SK-N-SH (cell line): ENCODE measurements around the gene KLK2. TPM values are rescaled to one million over a fixed set of nuclear protein-coding genes. Genes with fewer than 3 reads are reported as not detected.

Source experiments
- CTCF ChIA-PET: fragments of 300-600, 350-600 bp; formaldehyde crosslinking; extraction: SDS; loops from one replicate; lab custom pipeline; 2021; lab: Yijun Ruan, JAX
- POLR2A ChIA-PET: fragments of 350-600 bp; sonication (Branson Sonifier 250); formaldehyde crosslinking; extraction: SDS; loops from one replicate; lab custom pipeline; 2020; ENCODE audit warnings: antibody characterized with exemption, inconsistent platforms; lab: Yijun Ruan, JAX
- DNase-seq: peaks from one replicate; pipeline ENCODE4 v3.0.0; 2012
- H2AFZ ChIP-seq: fragments of 200-600 bp; sonication (generic); 2 replicates; pipeline ENCODE4 v1.8.1; 2016; ENCODE audit warnings: antibody characterized with exemption, mild to moderate bottlenecking, low read depth
- H3F3A ChIP-seq: fragments of 200-600 bp; sonication (generic); replicated peaks from 2 replicates; pipeline ENCODE3; 2016; ENCODE audit warnings: antibody characterized with exemption, mild to moderate bottlenecking; ENCODE audit not compliant: insufficient read depth
- H3K27ac ChIP-seq, 2 experiments: fragments of 200-500 bp in 1 of 2; fragments of 200-600 bp in 1 of 2; sonication (Bioruptor generic) in 1 of 2; sonication (generic), shearing (Covaris generic) in 1 of 2; 2 replicates each; pipeline versions ENCODE4 v1.5.1 to v1.6.1; 2014 to 2016; ENCODE audit warnings: low read depth in 2 of 2, inconsistent platforms in 1 of 2, low read length in 1 of 2, mild to moderate bottlenecking in 1 of 2, mixed read lengths in 1 of 2
- H3K27me3 ChIP-seq: fragments of 200-600 bp; sonication (generic), shearing (Covaris generic); 2 replicates; pipeline ENCODE4 v1.6.1; 2016; ENCODE audit warnings: mixed run types; ENCODE audit not compliant: insufficient read depth
- H3K36me3 ChIP-seq, 2 experiments: fragments of 200-500 bp in 1 of 2; fragments of 200-600 bp in 1 of 2; sonication (Bioruptor generic) in 1 of 2; sonication (generic) in 1 of 2; replicated peaks in 1 of 2; 2 replicates each; pipeline versions ENCODE3 to v1.5.1; 2014 to 2016; ENCODE audit warnings: low read length in 1 of 2, mild to moderate bottlenecking in 1 of 2; ENCODE audit not compliant: insufficient read depth in 2 of 2, control insufficient read depth in 1 of 2
- H3K4me1 ChIP-seq, 2 experiments: fragments of 200-500 bp in 1 of 2; fragments of 200-600 bp in 1 of 2; sonication (Bioruptor generic) in 1 of 2; sonication (generic), shearing (Covaris generic) in 1 of 2; 2 replicates each; pipeline versions ENCODE4 v1.5.1 to v1.6.1; 2014 to 2016; ENCODE audit warnings: low read depth in 1 of 2, low read length in 1 of 2, mixed run types in 1 of 2; ENCODE audit not compliant: insufficient read depth in 2 of 2, control insufficient read depth in 1 of 2
- H3K4me2 ChIP-seq: fragments of 200-600 bp; sonication (generic), shearing (Covaris generic); 2 replicates; pipeline ENCODE4 v1.6.1; 2017; ENCODE audit warnings: mixed run types
- H3K4me3 ChIP-seq, 2 experiments: fragments of 200-500 bp in 1 of 2; fragments of 200-600 bp in 1 of 2; sonication (Bioruptor generic) in 1 of 2; sonication (generic), shearing (Covaris generic) in 1 of 2; 2 replicates each; pipeline versions ENCODE4 v1.5.1 to v1.8.1; 2014 to 2016; ENCODE audit warnings: low read depth in 2 of 2, inconsistent platforms in 1 of 2, low read length in 1 of 2, mild to moderate bottlenecking in 1 of 2, mixed read lengths in 1 of 2, moderate library complexity in 1 of 2
- H3K79me2 ChIP-seq: fragments of 200-600 bp; sonication (generic); 2 replicates; pipeline ENCODE4 v1.8.1; 2017; ENCODE audit warnings: mild to moderate bottlenecking; ENCODE audit not compliant: insufficient read depth
- H3K9ac ChIP-seq: fragments of 200-600 bp; sonication (generic); 2 replicates; pipeline ENCODE4 v1.6.1; 2017; ENCODE audit warnings: mixed run types
- H3K9me2 ChIP-seq: fragments of 200-600 bp; sonication (generic); 2 replicates; pipeline ENCODE4 v1.6.1; 2017; ENCODE audit warnings: mixed run types
- H3K9me3 ChIP-seq: fragments of 200-600 bp; sonication (generic); 2 replicates; pipeline ENCODE4 v1.6.1; 2017; ENCODE audit warnings: mixed run types, mild to moderate bottlenecking, moderate library complexity
- H4K20me1 ChIP-seq: fragments of 200-600 bp; sonication (generic); 2 replicates; pipeline ENCODE4 v1.6.1; 2017; ENCODE audit warnings: mild to moderate bottlenecking, mixed run types; ENCODE audit not compliant: insufficient read depth
- CHD2 ChIP-seq: fragments of 150-350 bp; IDR thresholded peaks from 2 replicates; pipeline ENCODE4 v1.6.1; 2018; ENCODE audit warnings: low read length; ENCODE audit not compliant: partially characterized antibody
- ELF1 ChIP-seq: IDR thresholded peaks from 2 replicates; pipeline ENCODE4 v1.4.0; 2012
- FOXJ3 ChIP-seq: sonication (generic); formaldehyde crosslinking; IDR thresholded peaks from 2 replicates; pipeline ENCODE4 v1.5.1; 2020; ENCODE audit warnings: mild to moderate bottlenecking, missing genetic modification reagents
- FOXM1 ChIP-seq: IDR thresholded peaks from 2 replicates; pipeline ENCODE4 v1.4.0; 2012; ENCODE audit warnings: low read depth, mild to moderate bottlenecking
- GABPA ChIP-seq: IDR thresholded peaks from 2 replicates; pipeline ENCODE4 v1.4.0; 2012; ENCODE audit warnings: low read depth, mild to moderate bottlenecking
- GATA2 ChIP-seq: sonication (generic); formaldehyde crosslinking; IDR thresholded peaks from 2 replicates; pipeline ENCODE4 v1.5.0; 2020; ENCODE audit warnings: mild to moderate bottlenecking, missing genetic modification reagents
- MXI1 ChIP-seq: IDR thresholded peaks from 2 replicates; pipeline ENCODE4 v1.6.1; 2012; ENCODE audit warnings: mild to moderate bottlenecking, low read depth, low read length, improper control_type of control experiment
- RAD21 ChIP-seq: IDR thresholded peaks from 2 replicates; pipeline ENCODE4 v1.6.1; 2012; ENCODE audit warnings: mild to moderate bottlenecking, low read length
- RCOR1 ChIP-seq: fragments of 150-350 bp; IDR thresholded peaks from 2 replicates; pipeline ENCODE4 v1.6.1; 2017; ENCODE audit warnings: antibody characterized with exemption, low read length
- REST ChIP-seq: IDR thresholded peaks from 2 replicates; pipeline ENCODE4 v1.6.1; 2012; ENCODE audit warnings: mild to moderate bottlenecking, low read depth, low read length, moderate library complexity
- RFX5 ChIP-seq: IDR thresholded peaks from 2 replicates; pipeline ENCODE4 v1.6.1; 2012; ENCODE audit warnings: mild to moderate bottlenecking, improper control_type of control experiment, low read length
- SIN3A ChIP-seq: IDR thresholded peaks from 2 replicates; pipeline ENCODE4 v1.6.1; 2012; ENCODE audit warnings: low read depth, mild to moderate bottlenecking, low read length, moderate library complexity, borderline replicate concordance
- SMC3 ChIP-seq: IDR thresholded peaks from 2 replicates; pipeline ENCODE4 v1.6.1; 2012; ENCODE audit warnings: low read depth, low read length, improper control_type of control experiment
- TEAD4 ChIP-seq: IDR thresholded peaks from 2 replicates; pipeline ENCODE4 v1.4.0; 2012; ENCODE audit warnings: mild to moderate bottlenecking, borderline replicate concordance; ENCODE audit not compliant: insufficient read depth
- USF1 ChIP-seq: IDR thresholded peaks from 2 replicates; pipeline ENCODE4 v1.4.0; 2012; ENCODE audit warnings: low read depth, borderline replicate concordance
- YY1 ChIP-seq: IDR thresholded peaks from 2 replicates; pipeline ENCODE4 v1.4.0; 2012; ENCODE audit warnings: low read depth, mild to moderate bottlenecking
- ZBTB33 ChIP-seq: IDR thresholded peaks from 2 replicates; pipeline ENCODE4 v1.4.0; 2012; ENCODE audit warnings: low read depth, borderline replicate concordance
- WGBS: methylation state at CpG from one replicate; pipeline ENCODE4 v1.1.6; 2017; ENCODE audit warnings: low lambda C conversion rate; 5-methylcytosine and 5-hydroxymethylcytosine counted together
- polyA plus RNA-seq, 3 experiments: library from polyadenylated mRNA; depleted of rRNA; stranded (reverse); fragments of >200 nt; gene quantifications; 2 replicates each; pipeline ENCODE4 v1.2.3, GENCODE V29; 2012
- TF ChIP-seq, protein P1 (sequence below): IDR thresholded peaks from 2 replicates; pipeline ENCODE4 v1.4.0; 2012; ENCODE audit warnings: low read depth
- TF ChIP-seq, protein P2 (sequence below): fragments of 150-350 bp; IDR thresholded peaks from 2 replicates; pipeline ENCODE4 v1.6.1; 2017; ENCODE audit warnings: antibody characterized with exemption, low read length, low read depth, borderline replicate concordance

Gene KLK2
- polyA plus RNA-seq, 1 of the 3 experiments (the other 2 are of a cell fraction), result 0.15 TPM

DNA sequence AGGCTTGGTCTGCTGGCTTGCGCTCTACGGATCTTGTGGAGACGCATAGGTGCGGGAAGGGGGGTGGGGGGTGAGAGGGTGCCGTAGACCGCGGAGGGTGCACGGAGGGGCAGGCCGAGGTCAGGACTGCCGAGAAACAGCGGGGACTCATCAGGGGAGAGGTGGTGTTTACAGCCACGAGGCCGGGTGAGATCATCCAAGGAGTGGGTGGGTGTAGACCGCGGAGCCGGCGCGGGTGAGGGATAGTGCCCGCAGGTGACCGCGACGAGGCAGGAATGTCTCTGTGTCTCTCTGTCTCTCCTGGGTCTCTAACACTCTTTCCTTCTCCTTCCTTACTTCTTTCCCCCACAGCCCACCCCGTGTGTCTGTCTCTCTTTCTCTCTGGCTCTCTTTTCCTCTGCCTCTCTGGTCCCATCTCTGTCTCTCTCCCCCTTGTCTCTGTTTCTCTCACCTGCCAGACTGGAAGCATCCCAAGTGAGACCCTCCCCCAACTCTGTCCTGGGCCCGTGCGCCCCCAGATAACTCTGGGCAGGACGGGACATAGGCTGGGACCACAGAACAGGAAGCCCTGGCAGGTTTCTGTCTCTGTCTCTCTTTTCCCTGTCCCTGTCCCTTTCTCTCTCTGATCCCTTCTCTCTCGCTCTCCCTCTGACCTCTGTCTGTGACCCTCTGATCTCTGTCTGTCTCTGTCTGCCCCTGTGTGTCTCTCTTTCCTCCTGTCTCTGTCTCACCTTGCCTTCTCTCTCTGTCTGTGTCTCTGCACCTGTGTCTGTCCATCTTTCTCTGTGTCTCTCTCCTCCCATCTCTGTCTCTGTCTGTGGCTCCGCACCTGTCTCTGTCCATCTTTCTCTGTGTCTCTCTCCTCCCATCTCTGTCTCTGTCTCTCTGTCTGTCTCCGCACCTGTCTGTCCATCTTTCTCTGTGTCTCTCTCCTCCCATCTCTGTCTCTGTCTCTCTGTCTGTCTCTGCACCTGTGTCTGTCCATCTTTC lies 39.8 kb downstream of the KLK2 start:
- Histone ChIP-seq H3K79me2 (no peaks in the 10 kb centered on the region), H4K20me1 (no peaks in the 10 kb centered on the region), H3K4me1 (no peaks in the 10 kb centered on the region), H3K27me3 (peaks cover 91% of the 10 kb centered on the region), H3K27ac (no peak overlapping the region), H3K9ac (no peak overlapping the region), H3F3A (no peaks in the 10 kb centered on the region), H3K9me2 (no peaks in the 10 kb centered on the region), H3K36me3 (no peaks in the 10 kb centered on the region), H3K4me2 (no peak overlapping the region), H3K9me3 (no peaks in the 10 kb centered on the region), H2AFZ (no peak overlapping the region), H3K4me3 (no peak overlapping the region)
- no peak for DNase-seq
- CTCF ChIA-PET, result interaction anchor here (2.2 kb wide), 1 partner anchor 9 kb away, joined by 16 read pairs; no protein-coding TSS in a partner anchor
- POLR2A ChIA-PET, result no interaction called here
- TF ChIP-seq FOXJ3 (CRISPR knock-in tag) (no peak), RAD21 (no peak), RCOR1 (no peak), SMC3 (no peak), GATA2 (CRISPR knock-in tag) (no peak), RFX5 (no peak), FOXM1 (no peak)
- WGBS, result 9% methylated on average over 28 of the region's 29 CpGs

DNA sequence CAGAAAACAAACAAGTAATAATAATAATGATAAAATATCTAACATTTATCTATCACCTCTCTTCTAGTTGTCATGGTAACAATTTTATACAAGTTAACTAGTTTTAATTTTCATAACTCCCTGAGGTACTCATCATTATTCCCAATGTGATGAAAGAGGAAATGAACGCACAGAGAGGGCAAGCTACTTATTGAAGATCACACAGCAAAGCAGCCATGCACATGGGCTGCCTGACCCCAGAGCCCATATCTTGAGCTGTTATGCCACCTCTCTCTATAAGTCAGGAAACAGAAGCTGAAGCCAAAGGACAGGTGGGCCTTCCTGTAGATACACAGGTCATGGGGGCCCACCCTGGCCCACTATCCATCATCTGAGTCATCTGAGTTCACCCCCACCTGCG lies 42.8 kb downstream of the KLK2 start:
- no peak overlapping the region for H3K9ac ChIP-seq
- TF ChIP-seq ZBTB33 (no peak), TEAD4 (no peak), USF1 (no peak), REST (no peak), GABPA (no peak), RFX5 (no peak), ELF1 (no peak), MXI1 (no peak), CHD2 (no peak), GATA2 (CRISPR knock-in tag) (no peak), RAD21 (no peak), YY1 (no peak), SIN3A (no peak)
- TF ChIP-seq, protein P1, sequence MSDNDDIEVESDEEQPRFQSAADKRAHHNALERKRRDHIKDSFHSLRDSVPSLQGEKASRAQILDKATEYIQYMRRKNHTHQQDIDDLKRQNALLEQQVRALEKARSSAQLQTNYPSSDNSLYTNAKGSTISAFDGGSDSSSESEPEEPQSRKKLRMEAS, result no peak
- TF ChIP-seq, protein P2, sequence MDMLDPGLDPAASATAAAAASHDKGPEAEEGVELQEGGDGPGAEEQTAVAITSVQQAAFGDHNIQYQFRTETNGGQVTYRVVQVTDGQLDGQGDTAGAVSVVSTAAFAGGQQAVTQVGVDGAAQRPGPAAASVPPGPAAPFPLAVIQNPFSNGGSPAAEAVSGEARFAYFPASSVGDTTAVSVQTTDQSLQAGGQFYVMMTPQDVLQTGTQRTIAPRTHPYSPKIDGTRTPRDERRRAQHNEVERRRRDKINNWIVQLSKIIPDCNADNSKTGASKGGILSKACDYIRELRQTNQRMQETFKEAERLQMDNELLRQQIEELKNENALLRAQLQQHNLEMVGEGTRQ, result no peak

More for the DNA sequence above, 42.8 kb downstream of the KLK2 start:
- Histone ChIP-seq H3K36me3 (no peaks in the 10 kb centered on the region), H3K4me3 (no peak overlapping the region), H3K4me1 (no peaks in the 10 kb centered on the region), H3K9me2 (no peaks in the 10 kb centered on the region), H3F3A (no peaks in the 10 kb centered on the region), H3K9me3 (no peaks in the 10 kb centered on the region), H3K79me2 (no peaks in the 10 kb centered on the region), H2AFZ (no peak overlapping the region), H3K4me2 (no peak overlapping the region), H3K27me3 (peaks cover 81% of the 10 kb centered on the region), H3K27ac (no peak overlapping the region), H4K20me1 (no peaks in the 10 kb centered on the region)
- CTCF ChIA-PET, result no interaction called here
- DNase-seq, result no peak
- POLR2A ChIA-PET, result no interaction called here
- 0% methylated on average over 2 of the region's 2 CpGs for WGBS
